ENCODE measurements around the gene DACT2. TPM values are rescaled to one million over a fixed set of nuclear protein-coding genes. Genes with fewer than 3 reads are reported as not detected.
"Not testable (repeated sequence)": the region's sequence is repeated elsewhere in the genome, so short reads cannot be mapped to it uniquely, and the experiment has no call there.

DACT2 gene
- total RNA-seq, 4 donors from 2014 or later = 0.24 TPM; not detected in 3

- H3K4me3 ChIP-seq = no peak overlapping the region
- H3K27ac ChIP-seq = no peak overlapping the region
- in situ Hi-C loops (cut with MboI; ENCODE audit: low sequenced_read_pairs in 4 of 4) (no loop called here), intact Hi-C loops (cut with DNase I; ENCODE audit: low total_unique reads) (no loop called here)
- no peaks in the 10 kb centered on the region for H3K9me3 ChIP-seq
- no peak for ATAC-seq
- no peak for DNase-seq
- peaks cover 0 to 5% (median 5%) of the 10 kb centered on the region in 3 donors for H3K27me3 ChIP-seq
- H3K4me1 ChIP-seq = no peaks in the 10 kb centered on the region
- no peak for TF ChIP-seq POLR2A (IDR thresholded peaks at IDR 0.05)
- no peak for TF ChIP-seq CTCF (IDR thresholded peaks at IDR 0.05 in 4 of 5, conservative IDR thresholded peaks at IDR 0.05 in 1 of 5)
- no peaks in the 10 kb centered on the region for H3K36me3 ChIP-seq
Observed at GRCh38 chr6:168268755-168269154, 50.8 kb downstream of the DACT2 start.

- H3K27ac ChIP-seq; ATAC-seq; H3K4me1 ChIP-seq; in situ Hi-C loops (cut with MboI; ENCODE audit: low sequenced_read_pairs in 4 of 4); intact Hi-C loops (cut with DNase I; ENCODE audit: low total_unique reads); H3K9me3 ChIP-seq; H3K27me3 ChIP-seq; H3K4me3 ChIP-seq; DNase-seq; H3K36me3 ChIP-seq: not testable (repeated sequence)
Observed at GRCh38 chr6:168267779-168268178, 51.8 kb downstream of the DACT2 start.

- no peaks in the 10 kb centered on the region for H3K36me3 ChIP-seq
- H3K9me3 ChIP-seq = no peaks in the 10 kb centered on the region
- ATAC-seq (no peak), DNase-seq (no peak)
- H3K27ac ChIP-seq = no peak overlapping the region
- intact Hi-C loops (cut with DNase I; ENCODE audit: low total_unique reads) = no loop called here
- in situ Hi-C loops (cut with MboI; ENCODE audit: low sequenced_read_pairs in 4 of 4) = no loop called here
- H3K27me3 ChIP-seq = no peaks in the 10 kb centered on the region
- TF ChIP-seq CTCF (IDR thresholded peaks at IDR 0.05 in 4 of 5, conservative IDR thresholded peaks at IDR 0.05 in 1 of 5) = no peak
- no peak for TF ChIP-seq POLR2A (IDR thresholded peaks at IDR 0.05)
- H3K4me1 ChIP-seq = no peaks in the 10 kb centered on the region
- H3K4me3 ChIP-seq = no peak overlapping the region
Observed at GRCh38 chr6:168265827-168266815, 53.5 kb downstream of the DACT2 start.

- TF ChIP-seq POLR2A (IDR thresholded peaks at IDR 0.05) = no peak
- TF ChIP-seq CTCF (IDR thresholded peaks at IDR 0.05 in 4 of 5, conservative IDR thresholded peaks at IDR 0.05 in 1 of 5) = no peak
- intact Hi-C loops (cut with DNase I; ENCODE audit: low total_unique reads) = no loop called here
- Histone ChIP-seq H3K36me3 (no peaks in the 10 kb centered on the region), H3K27me3 (no peaks in the 10 kb centered on the region), H3K27ac (no peak overlapping the region), H3K9me3 (no peaks in the 10 kb centered on the region), H3K4me1 (no peaks in the 10 kb centered on the region), H3K4me3 (no peak overlapping the region)
- ATAC-seq (no peak), DNase-seq (no peak)
- in situ Hi-C loops (cut with MboI; ENCODE audit: low sequenced_read_pairs in 4 of 4) = no loop called here
Observed at GRCh38 chr6:168265394-168265793, 54.2 kb downstream of the DACT2 start.

- H3K27ac ChIP-seq = no peak overlapping the region
- H3K9me3 ChIP-seq = no peaks in the 10 kb centered on the region
- no peak for ATAC-seq
- no peaks in the 10 kb centered on the region for H3K27me3 ChIP-seq
- H3K4me1 ChIP-seq = no peaks in the 10 kb centered on the region
- intact Hi-C loops (cut with DNase I; ENCODE audit: low total_unique reads) = no loop called here
- no peak for DNase-seq
- no peaks in the 10 kb centered on the region for H3K36me3 ChIP-seq
- in situ Hi-C loops (cut with MboI; ENCODE audit: low sequenced_read_pairs in 4 of 4) = no loop called here
- no peak overlapping the region for H3K4me3 ChIP-seq
- no peak for TF ChIP-seq CTCF (IDR thresholded peaks at IDR 0.05 in 4 of 5, conservative IDR thresholded peaks at IDR 0.05 in 1 of 5)
- TF ChIP-seq POLR2A (IDR thresholded peaks at IDR 0.05) = no peak
Observed at GRCh38 chr6:168264593-168265335, 54.8 kb downstream of the DACT2 start.

Data from gastrocnemius medialis (tissue), 4 donors.